A549 (cell line): ENCODE data around the gene ZBTB20. TPM values are rescaled to one million over a fixed set of nuclear protein-coding genes. Genes with fewer than 3 reads are reported as not detected.

Experiments
- ATAC-seq, 2 experiments: fragments of 200-7000 bp in 1 of 2; fragments of >200 bp in 1 of 2; cut with Nextera tagmentation in 1 of 2; cut with Tn5 transposase in 1 of 2; 3 replicates each; pipeline versions ENCODE4 v1.8.0 to v1.9.1; 2018 to 2020; ENCODE audit warnings: mild to moderate bottlenecking in 1 of 2, moderate library complexity in 1 of 2
- CTCF ChIA-PET: fragments of 300-600 bp; sonication (Branson Sonifier 250); formaldehyde crosslinking; extraction: SDS; loops from one replicate; lab custom pipeline; 2021; ENCODE audit warnings: antibody characterized with exemption, inconsistent platforms; lab: Yijun Ruan, JAX
- POLR2A ChIA-PET: fragments of 350-600 bp; formaldehyde crosslinking; extraction: SDS; loops from one replicate; lab custom pipeline; 2021; ENCODE audit warnings: antibody characterized with exemption, inconsistent platforms; lab: Yijun Ruan, JAX
- DNase-seq, 2 experiments: peaks; one replicate each; pipeline versions ENCODE4 v3.0.0 to v3.0.0-alpha.2; 2011 to 2016; ENCODE audit warnings: low read depth in 1 of 2, low spot score in 1 of 2
- FAIRE-seq: peaks from 2 replicates; lab custom pipeline; 2011; peaks lifted over from hg19 to GRCh38; lab: Jason Lieb, UNC
- H3K27ac ChIP-seq, 2 experiments: fragments of >200 bp; sonication (Bioruptor Twin); formaldehyde crosslinking; 3 replicates each; pipeline ENCODE4 v1.5.1; 2016 to 2017
- H3K4me1 ChIP-seq: fragments of >200 bp; sonication (Bioruptor Twin); formaldehyde crosslinking; 3 replicates; pipeline ENCODE4 v1.6.1; 2016
- H3K4me2 ChIP-seq: fragments of >200 bp; sonication (Bioruptor Twin); formaldehyde crosslinking; 3 replicates; pipeline ENCODE4 v1.6.1; 2016
- H3K4me3 ChIP-seq: fragments of >200 bp; sonication (Bioruptor Twin); formaldehyde crosslinking; 3 replicates; pipeline ENCODE4 v1.5.1; 2016
- H3K9me3 ChIP-seq: fragments of >200 bp; sonication (Bioruptor Twin); formaldehyde crosslinking; 3 replicates; pipeline ENCODE4 v1.6.1; 2016
- BCL3 ChIP-seq: fragments of >200 bp; sonication (Bioruptor Twin); formaldehyde crosslinking; IDR thresholded peaks from 3 replicates; pipeline ENCODE4 v1.6.1; 2016
- CBX8 ChIP-seq: fragments of 200-600 bp; sonication (generic); IDR thresholded peaks from 2 replicates; pipeline ENCODE4 v1.6.1; 2016
- CEBPB ChIP-seq, 2 experiments: fragments of >200 bp in 1 of 2; sonication (Bioruptor Twin) in 1 of 2; formaldehyde crosslinking in 1 of 2; IDR thresholded peaks; 2 replicates each; pipeline ENCODE4 v1.6.1; 2012 to 2016
- CHD4 ChIP-seq: fragments of 200-600 bp; sonication (generic); IDR thresholded peaks from 2 replicates; pipeline ENCODE4 v1.6.1; 2016; ENCODE audit warnings: antibody characterized with exemption, mild to moderate bottlenecking, borderline replicate concordance
- E2F6 ChIP-seq: IDR thresholded peaks from 2 replicates; pipeline ENCODE4 v1.6.1; 2012; ENCODE audit warnings: low read depth, borderline replicate concordance
- EHF ChIP-seq: fragments of 250-450 bp; sonication (Bioruptor Pico); IDR thresholded peaks from 2 replicates; pipeline ENCODE4 v1.5.0; 2020; ENCODE audit warnings: mild to moderate bottlenecking
- ELK1 ChIP-seq: fragments of 150-350 bp; IDR thresholded peaks from 2 replicates; pipeline ENCODE4 v1.6.1; 2014; ENCODE audit warnings: low read depth, mild to moderate bottlenecking, low read length
- EP300 ChIP-seq, 2 experiments: fragments of >200 bp; sonication (Bioruptor Twin); formaldehyde crosslinking; IDR thresholded peaks; 2 replicates in 1 of 2; 3 replicates in 1 of 2; pipeline ENCODE4 v1.6.1; 2016 to 2017
- FOSB ChIP-seq: fragments of 250-450 bp; sonication (Bioruptor Pico); IDR thresholded peaks from 2 replicates; pipeline ENCODE4 v1.5.0; 2020; ENCODE audit warnings: mild to moderate bottlenecking, moderate library complexity
- FOSL2 ChIP-seq, 2 experiments: fragments of 450-650 bp in 1 of 2; fragments of >200 bp in 1 of 2; sonication (Bioruptor Twin) in 1 of 2; formaldehyde crosslinking; IDR thresholded peaks; 2 replicates each; pipeline versions ENCODE4 v1.5.0 to v1.6.1; 2016 to 2020; ENCODE audit warnings: mild to moderate bottlenecking in 1 of 2, moderate library complexity in 1 of 2
- FOXS1 ChIP-seq: fragments of 250-450 bp; sonication (Bioruptor Pico); IDR thresholded peaks from 2 replicates; pipeline ENCODE4 v1.5.0; 2020; ENCODE audit warnings: mild to moderate bottlenecking, moderate library complexity
- HES2 ChIP-seq: fragments of >200 bp; sonication (Bioruptor Twin); formaldehyde crosslinking; IDR thresholded peaks from 2 replicates; pipeline ENCODE4 v1.6.1; 2016
- HEYL ChIP-seq: fragments of 250-450 bp; sonication (Bioruptor Pico); IDR thresholded peaks from 2 replicates; pipeline ENCODE4 v1.8.0; 2021; ENCODE audit warnings: mild to moderate bottlenecking, moderate library complexity
- KDM5A ChIP-seq: fragments of 200-600 bp; sonication (generic); IDR thresholded peaks from 2 replicates; pipeline ENCODE4 v1.6.1; 2016; ENCODE audit warnings: antibody characterized with exemption, mild to moderate bottlenecking
- MYC ChIP-seq: IDR thresholded peaks from 2 replicates; pipeline ENCODE4 v1.6.1; 2012; ENCODE audit warnings: mild to moderate bottlenecking, inconsistent platforms, low read length, improper control_type of control experiment, borderline replicate concordance
- NPAS2 ChIP-seq: fragments of 250-450 bp; sonication (Bioruptor Pico); IDR thresholded peaks from 2 replicates; pipeline ENCODE4 v1.8.0; 2022; ENCODE audit warnings: mild to moderate bottlenecking, moderate library complexity, borderline replicate concordance
- PHF8 ChIP-seq: fragments of 200-600 bp; sonication (generic); IDR thresholded peaks from 2 replicates; pipeline ENCODE4 v1.6.1; 2016; ENCODE audit warnings: low read depth, mild to moderate bottlenecking, antibody characterized with exemption, moderate library complexity, borderline replicate concordance
- RCOR1 ChIP-seq: fragments of 150-350 bp; IDR thresholded peaks from 2 replicates; pipeline ENCODE4 v1.6.1; 2014; ENCODE audit warnings: antibody characterized with exemption, low read length, low read depth
- RNF2 ChIP-seq: fragments of 200-600 bp; sonication (generic); IDR thresholded peaks from 2 replicates; pipeline ENCODE4 v1.6.1; 2016; ENCODE audit warnings: low read depth, mild to moderate bottlenecking, antibody characterized with exemption, moderate library complexity, borderline replicate concordance
- SREBF2 ChIP-seq: fragments of 450-650 bp; IDR thresholded peaks from 2 replicates; pipeline ENCODE4 v1.6.1; 2014; ENCODE audit warnings: mild to moderate bottlenecking, moderate library complexity
- WGBS: methylation state at CpG from one replicate; pipeline ENCODE4 v1.1.6; 2017; ENCODE audit errors: missing lambda C conversion rate; 5-methylcytosine and 5-hydroxymethylcytosine counted together
- polyA plus RNA-seq, 4 experiments: library from polyadenylated mRNA; depleted of rRNA in 3 of 4; stranded (reverse); fragments of >200 nt; fragmentation: RNase III in 1 of 4; extraction: RNeasy Plus Mini Kit Qiagen cat#74134 plus additional on column Dnase treatment in 1 of 4; gene quantifications; 2 replicates in 3 of 4; 3 replicates in 1 of 4; pipeline ENCODE4 v1.2.3, GENCODE V29; 2011 to 2017
- TF ChIP-seq, protein P1 (sequence below): fragments of 250-450 bp; sonication (Bioruptor Pico); IDR thresholded peaks from 2 replicates; pipeline ENCODE4 v1.5.0; 2020; ENCODE audit warnings: low read depth, mild to moderate bottlenecking, moderate library complexity

The ZBTB20 gene
- polyA plus RNA-seq, 2 of the 4 experiments (the other 2 are of a cell fraction): 0.85 to 5.0 TPM

DNA sequence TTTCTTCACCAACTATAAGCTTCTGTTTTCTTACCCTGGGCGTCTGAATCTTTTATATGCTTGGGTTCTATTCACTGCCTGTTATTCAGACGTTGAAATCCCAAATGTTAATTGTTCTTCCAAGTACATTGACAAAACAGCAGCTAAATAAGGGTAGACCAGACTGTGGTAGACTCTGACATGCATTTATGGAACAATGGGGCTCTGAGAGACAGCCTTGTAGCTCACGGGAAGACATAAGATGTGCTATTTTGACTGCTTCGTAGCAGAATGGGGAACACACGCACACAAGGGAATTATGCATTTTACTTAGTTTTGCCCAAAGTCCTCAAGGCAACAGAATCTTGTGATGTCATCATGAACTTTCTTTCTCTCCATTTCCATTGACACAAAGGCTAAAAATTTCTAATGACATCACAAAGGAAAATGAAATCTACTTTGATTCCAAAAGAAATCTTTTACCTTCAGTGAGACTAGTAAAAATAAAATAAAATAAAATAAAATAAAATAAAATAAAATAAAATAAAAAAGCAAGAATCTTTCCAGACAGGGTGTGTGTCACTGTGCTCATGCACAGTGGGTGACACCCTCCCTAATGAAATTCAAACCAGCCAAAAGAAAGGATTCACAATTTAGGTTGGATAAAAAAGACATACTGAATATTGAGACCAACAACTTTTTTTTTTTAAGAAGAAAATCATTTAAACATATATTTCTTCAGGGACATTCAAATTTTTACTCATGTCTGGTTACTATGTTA is 346.6 kb downstream of the ZBTB20 start:
- Histone ChIP-seq H3K9me3 (no peaks in the 10 kb centered on the region), H3K27ac (no peak overlapping the region), H3K4me1 (no peaks in the 10 kb centered on the region), H3K4me2 (no peak overlapping the region)
- no peak for FAIRE-seq
- ATAC-seq: no peak
- WGBS: 84% methylated on average over 5 of the region's 5 CpGs
- no peak for DNase-seq
- POLR2A ChIA-PET: no interaction called here
- TF ChIP-seq EHF (CRISPR knock-in tag) (no peak), HEYL (CRISPR knock-in tag) (no peak), PHF8 (no peak), SREBF2 (no peak)
- TF ChIP-seq, all 56 proteins: peak for 0
- H3K4me3 ChIP-seq: no peak overlapping the region
- CTCF ChIA-PET: no interaction called here

- Histone ChIP-seq H3K9me3 (no peaks in the 10 kb centered on the region), H3K4me2 (no peak overlapping the region), H3K4me3 (no peak overlapping the region), H3K4me1 (0 out of 3 replicates have a peak, but pooled peaks cover 3% of the 10 kb centered on the region), H3K27ac (no peak overlapping the region)
- CTCF ChIA-PET: no interaction called here
- POLR2A ChIA-PET: no interaction called here
- FAIRE-seq (no peak), ATAC-seq (no peak), DNase-seq (no peak)
- 87% methylated on average over 4 of the region's 4 CpGs for WGBS
- TF ChIP-seq FOSL2 (IDR thresholded peaks at IDR 0.05): no peak
- TF ChIP-seq FOSL2 (CRISPR knock-in tag; IDR thresholded peaks at IDR 0.05): no peak
- no peak for TF ChIP-seq CHD4
- no peak for TF ChIP-seq ELK1
- no peak for TF ChIP-seq MYC
- TF ChIP-seq E2F6: no peak
- no peak for TF ChIP-seq FOSB (CRISPR knock-in tag)
- no peak for TF ChIP-seq FOXS1 (CRISPR knock-in tag)
- no peak for TF ChIP-seq SREBF2
- TF ChIP-seq NPAS2 (CRISPR knock-in tag): no peak
- no peak for TF ChIP-seq EP300 (IDR thresholded peaks at IDR 0.05)
- no peak for TF ChIP-seq CEBPB (IDR thresholded peaks at IDR 0.05)
- no peak for TF ChIP-seq EHF (CRISPR knock-in tag)
- TF ChIP-seq CBX8: no peak
- TF ChIP-seq BCL3: no peak
- TF ChIP-seq RNF2: no peak
- no peak for TF ChIP-seq HEYL (CRISPR knock-in tag)
- TF ChIP-seq HES2: no peak
- TF ChIP-seq, protein P1, sequence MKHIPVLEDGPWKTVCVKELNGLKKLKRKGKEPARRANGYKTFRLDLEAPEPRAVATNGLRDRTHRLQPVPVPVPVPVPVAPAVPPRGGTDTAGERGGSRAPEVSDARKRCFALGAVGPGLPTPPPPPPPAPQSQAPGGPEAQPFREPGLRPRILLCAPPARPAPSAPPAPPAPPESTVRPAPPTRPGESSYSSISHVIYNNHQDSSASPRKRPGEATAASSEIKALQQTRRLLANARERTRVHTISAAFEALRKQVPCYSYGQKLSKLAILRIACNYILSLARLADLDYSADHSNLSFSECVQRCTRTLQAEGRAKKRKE (CRISPR knock-in tag): no peak
- no peak for TF ChIP-seq RCOR1
- no peak for TF ChIP-seq KDM5A
These were observed 347.3 kb downstream of the ZBTB20 start for GRCh38 chr3:114799816-114800215.
